ENCODE results near the gene PCNX1. TPM values are rescaled to one million over a fixed set of nuclear protein-coding genes. Genes with fewer than 3 reads are reported as not detected.

Gene PCNX1
- total and polyA plus RNA-seq, 9 of the 15 experiments (the other 6 are each of a cell fraction or from before 2014, with no cell fraction given): 0.30 to 4.5 (median 2.3) TPM

GRCh38 chr14:70882776-70883492 is 24.3 kb upstream of the PCNX1 start (continued):
- no peak for TF ChIP-seq STAT6 (CRISPR knock-in tag; IDR thresholded peaks at IDR 0.05)
- TF ChIP-seq MNT (conservative IDR thresholded peaks at IDR 0.05): no peak
- TF ChIP-seq FOXA1 (IDR thresholded peaks at IDR 0.05; ENCODE audit: borderline replicate concordance): no peak
- no peak for TF ChIP-seq NFE2 (IDR thresholded peaks at IDR 0.05; ENCODE audit: low read depth)
- TF ChIP-seq ATF3 (IDR thresholded peaks at IDR 0.05): peak; percentile 56; the same call in 1 of the 2 replicates
- no peak for TF ChIP-seq ATF3 (CRISPR knock-in tag; conservative IDR thresholded peaks at IDR 0.05)
- TF ChIP-seq NR2C2 (CRISPR knock-in tag; IDR thresholded peaks at IDR 0.05): no peak
- peak; percentile 53; the same call in 1 of the 2 replicates for TF ChIP-seq NR2C2 (tag; IDR thresholded peaks at IDR 0.05)
- no peak for TF ChIP-seq RBBP5 (IDR thresholded peaks at IDR 0.05; ENCODE audit: borderline replicate concordance, insufficient read depth, low read length, poor library complexity, severe bottlenecking)
- no peak for TF ChIP-seq HMBOX1 (IDR thresholded peaks at IDR 0.05)
- TF ChIP-seq SIN3B (IDR thresholded peaks at IDR 0.05; ENCODE audit: low read depth): no peak
- TF ChIP-seq ETV1 (tag; conservative IDR thresholded peaks at IDR 0.05; ENCODE audit: low read depth): peak; percentile 70
- no peak for TF ChIP-seq ZNF347 (CRISPR knock-in tag; IDR thresholded peaks at IDR 0.05; ENCODE audit: low read depth)
- TF ChIP-seq ZNF512 (tag; IDR thresholded peaks at IDR 0.05): no peak
- no peak for TF ChIP-seq ZNF511 (CRISPR knock-in tag; IDR thresholded peaks at IDR 0.05)
- peak; percentile 27; the same call in 1 of the 2 replicates for TF ChIP-seq JUND (IDR thresholded peaks at IDR 0.05; ENCODE audit: borderline replicate concordance, low read depth, low read length)
- no peak for TF ChIP-seq JUND (tag; IDR thresholded peaks at IDR 0.05; ENCODE audit: borderline replicate concordance, low read depth, low read length)
